ENCODE measurements around the gene TMC3.

The TMC3 gene

GRCh38 chr15:81314378-81314777 is 59.6 kb downstream of the TMC3 start:
- Histone ChIP-seq H3K9me3 (ENCODE audit: control insufficient read depth, low read length) (no peaks in the 10 kb centered on the region), H3K4me1 (no peaks in the 10 kb centered on the region), H2AFZ (no peak overlapping the region), H3K79me2 (no peaks in the 10 kb centered on the region), H3K4me3 (ENCODE audit: low read depth, low read length) (no peak overlapping the region), H3K4me2 (ENCODE audit: low read length) (no peak overlapping the region), H3K36me3 (ENCODE audit: control insufficient read depth, insufficient read depth, low read length) (no peaks in the 10 kb centered on the region), H3K27ac (no peak overlapping the region), H3K27me3 (ENCODE audit: control insufficient read depth, insufficient read depth, low read length) (no peaks in the 10 kb centered on the region), H3K9ac (no peak overlapping the region)
- TF ChIP-seq, protein P1, sequence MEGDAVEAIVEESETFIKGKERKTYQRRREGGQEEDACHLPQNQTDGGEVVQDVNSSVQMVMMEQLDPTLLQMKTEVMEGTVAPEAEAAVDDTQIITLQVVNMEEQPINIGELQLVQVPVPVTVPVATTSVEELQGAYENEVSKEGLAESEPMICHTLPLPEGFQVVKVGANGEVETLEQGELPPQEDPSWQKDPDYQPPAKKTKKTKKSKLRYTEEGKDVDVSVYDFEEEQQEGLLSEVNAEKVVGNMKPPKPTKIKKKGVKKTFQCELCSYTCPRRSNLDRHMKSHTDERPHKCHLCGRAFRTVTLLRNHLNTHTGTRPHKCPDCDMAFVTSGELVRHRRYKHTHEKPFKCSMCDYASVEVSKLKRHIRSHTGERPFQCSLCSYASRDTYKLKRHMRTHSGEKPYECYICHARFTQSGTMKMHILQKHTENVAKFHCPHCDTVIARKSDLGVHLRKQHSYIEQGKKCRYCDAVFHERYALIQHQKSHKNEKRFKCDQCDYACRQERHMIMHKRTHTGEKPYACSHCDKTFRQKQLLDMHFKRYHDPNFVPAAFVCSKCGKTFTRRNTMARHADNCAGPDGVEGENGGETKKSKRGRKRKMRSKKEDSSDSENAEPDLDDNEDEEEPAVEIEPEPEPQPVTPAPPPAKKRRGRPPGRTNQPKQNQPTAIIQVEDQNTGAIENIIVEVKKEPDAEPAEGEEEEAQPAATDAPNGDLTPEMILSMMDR (IDR thresholded peaks at IDR 0.05), result no peak

DNA sequence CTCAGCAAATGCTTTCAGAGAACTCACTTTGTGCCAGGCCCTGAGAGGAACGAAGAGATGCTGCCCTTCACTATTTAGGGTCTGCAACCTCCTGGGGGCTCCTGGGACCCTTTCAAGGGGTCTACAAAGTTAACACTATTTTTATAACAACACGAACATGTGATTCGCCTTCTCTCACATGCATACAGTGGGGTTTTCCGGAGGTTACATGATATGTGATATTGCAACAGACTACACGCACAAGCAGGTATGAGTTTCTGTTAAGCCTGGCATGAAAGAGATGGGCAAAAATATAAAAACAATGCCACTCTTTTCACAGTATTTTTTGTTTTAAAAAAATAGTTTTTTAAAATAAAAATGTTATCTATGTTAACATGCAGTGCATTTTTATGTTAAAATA is 60.3 kb downstream of the TMC3 start:
- no peak overlapping the region for H3K9ac ChIP-seq
- no peak overlapping the region for H3K4me3 ChIP-seq (ENCODE audit: low read depth, low read length)
- no peaks in the 10 kb centered on the region for H3K4me1 ChIP-seq
- H3K79me2 ChIP-seq, result no peaks in the 10 kb centered on the region
- H3K27me3 ChIP-seq (ENCODE audit: control insufficient read depth, insufficient read depth, low read length), result no peaks in the 10 kb centered on the region
- H2AFZ ChIP-seq, result no peak overlapping the region
- H3K9me3 ChIP-seq (ENCODE audit: control insufficient read depth, low read length), result no peaks in the 10 kb centered on the region
- H3K4me2 ChIP-seq (ENCODE audit: low read length), result no peak overlapping the region
- TF ChIP-seq, protein P1 (IDR thresholded peaks at IDR 0.05), result no peak
- no peaks in the 10 kb centered on the region for H3K36me3 ChIP-seq (ENCODE audit: control insufficient read depth, insufficient read depth, low read length)
- H3K27ac ChIP-seq, result no peak overlapping the region

DNA sequence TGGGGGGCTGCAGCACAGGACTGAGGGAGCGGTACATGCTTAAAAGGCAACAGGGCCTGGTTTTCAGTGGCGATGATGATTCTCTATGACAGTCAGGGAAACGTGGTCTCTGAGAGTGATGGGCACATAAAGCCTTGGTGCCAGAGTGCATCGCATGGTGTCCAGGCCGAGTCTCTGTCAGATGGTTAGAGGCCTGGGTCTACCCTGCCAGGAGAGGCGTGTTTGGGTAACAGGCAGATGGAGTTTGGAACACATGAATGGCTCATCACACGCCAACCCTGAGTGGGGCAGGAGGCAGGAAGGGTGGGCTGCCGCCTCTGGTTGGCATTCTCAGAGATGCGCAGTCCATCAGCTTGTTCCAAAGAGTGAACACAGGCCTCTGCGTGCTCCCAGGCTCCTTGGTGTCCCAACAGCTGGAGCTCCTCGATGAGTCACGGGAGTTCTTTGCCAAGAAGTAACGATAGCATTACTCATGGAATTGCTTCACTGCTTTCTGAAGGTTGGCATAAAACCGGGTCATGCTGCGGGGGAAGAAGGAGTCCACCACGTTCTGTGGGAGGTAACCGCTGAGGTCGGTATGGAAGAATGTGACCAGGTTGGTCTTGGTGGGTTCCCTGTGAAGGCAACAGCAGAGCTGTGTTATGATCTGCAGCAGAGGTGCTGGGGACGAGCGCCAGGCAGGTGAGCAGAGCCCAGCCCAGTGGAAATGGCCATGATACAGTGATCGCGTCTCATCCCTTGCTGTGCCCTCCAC is 61.0 kb downstream of the TMC3 start:
- Histone ChIP-seq H3K4me2 (ENCODE audit: low read length) (no peak overlapping the region), H3K9me3 (ENCODE audit: control insufficient read depth, low read length) (no peaks in the 10 kb centered on the region), H3K9ac (no peak overlapping the region), H3K4me3 (ENCODE audit: low read depth, low read length) (no peak overlapping the region), H3K27me3 (ENCODE audit: control insufficient read depth, insufficient read depth, low read length) (no peaks in the 10 kb centered on the region), H3K79me2 (no peaks in the 10 kb centered on the region), H3K36me3 (ENCODE audit: control insufficient read depth, insufficient read depth, low read length) (no peaks in the 10 kb centered on the region), H3K27ac (no peak overlapping the region), H2AFZ (no peak overlapping the region), H3K4me1 (no peaks in the 10 kb centered on the region)
- TF ChIP-seq, protein P1 (IDR thresholded peaks at IDR 0.05), result no peak

DNA sequence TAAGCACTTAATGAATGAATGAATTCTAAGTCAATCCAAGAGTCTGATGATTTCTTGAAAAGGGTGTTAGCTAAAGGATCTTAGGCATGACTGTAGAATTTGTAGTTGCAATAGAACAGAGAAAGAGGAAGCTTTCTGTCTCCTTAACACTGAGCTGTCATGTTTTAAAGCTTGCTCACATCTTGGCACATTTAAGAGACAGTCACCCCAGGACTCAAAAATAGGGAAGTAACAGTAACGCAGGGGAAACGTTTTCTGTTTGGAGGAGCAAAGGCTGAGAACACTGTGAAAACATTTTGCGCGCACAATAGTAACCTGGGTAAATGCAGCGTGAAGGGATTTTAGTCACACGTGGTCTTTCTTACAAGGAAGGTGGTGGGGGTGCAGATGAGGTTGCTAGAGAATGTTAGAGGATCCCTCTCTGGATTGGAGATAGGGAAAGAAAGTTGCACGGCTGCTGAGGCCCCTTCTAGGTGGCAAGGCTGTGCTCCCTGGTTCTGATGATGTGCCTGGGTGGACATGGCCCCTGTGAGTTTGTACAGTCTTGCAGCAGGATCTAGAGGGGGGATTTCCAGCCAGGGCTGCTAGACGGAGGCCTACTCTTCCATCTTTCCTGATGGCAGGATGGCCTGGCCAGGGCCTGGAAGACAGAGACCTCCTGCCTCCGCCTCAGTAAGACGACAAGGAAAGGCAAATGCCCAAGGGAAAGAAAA is 62.1 kb downstream of the TMC3 start:
- TF ChIP-seq, protein P1 (IDR thresholded peaks at IDR 0.05), result no peak
- H3K9me3 ChIP-seq (ENCODE audit: control insufficient read depth, low read length), result no peaks in the 10 kb centered on the region
- no peak overlapping the region for H2AFZ ChIP-seq
- no peak overlapping the region for H3K27ac ChIP-seq
- H3K4me3 ChIP-seq (ENCODE audit: low read depth, low read length), result no peak overlapping the region
- H3K9ac ChIP-seq, result no peak overlapping the region
- no peaks in the 10 kb centered on the region for H3K4me1 ChIP-seq
- no peak overlapping the region for H3K4me2 ChIP-seq (ENCODE audit: low read length)
- H3K79me2 ChIP-seq, result no peaks in the 10 kb centered on the region
- H3K27me3 ChIP-seq (ENCODE audit: control insufficient read depth, insufficient read depth, low read length), result no peaks in the 10 kb centered on the region
- no peaks in the 10 kb centered on the region for H3K36me3 ChIP-seq (ENCODE audit: control insufficient read depth, insufficient read depth, low read length)
